IMR-90 (cell line): ENCODE data around the gene NIPA2. TPM values are rescaled to one million over a fixed set of nuclear protein-coding genes. Genes with fewer than 3 reads are reported as not detected.

Experiments used
- ATAC-seq: fragments of 200-7000 bp; cut with Tn5 transposase; 2 replicates; pipeline ENCODE4 v1.9.1; 2020; ENCODE audit warnings: low read depth, mild to moderate bottlenecking, moderate library complexity
- BruUV-seq: library from RNA; stranded (reverse); fragments of 400-500 nt; replicated peaks from 2 replicates; lab custom pipeline; 2021; lab: Mats Ljungman, UMichigan
- CTCF ChIA-PET: fragments of 300-600 bp; formaldehyde crosslinking; extraction: SDS; loops from one replicate; lab custom pipeline; 2021; ENCODE audit warnings: antibody characterized with exemption; lab: Yijun Ruan, JAX
- POLR2A ChIA-PET: fragments of 300-600 bp; sonication (Branson Sonifier 250); formaldehyde crosslinking; loops from one replicate; lab custom pipeline; 2022; ENCODE audit warnings: antibody characterized with exemption; ENCODE audit not compliant: unreplicated experiment; lab: Charles Lee
- DNase-seq: peaks from one replicate; pipeline ENCODE4 v3.0.0; 2013
- H2AFZ ChIP-seq: replicated peaks from 2 replicates; pipeline ENCODE3; 2013; ENCODE audit warnings: low read length, mild to moderate bottlenecking; ENCODE audit not compliant: poor library complexity
- H2AK5ac ChIP-seq: 2 replicates; pipeline ENCODE4 v1.6.1; 2013; ENCODE audit warnings: low read depth, low read length, inconsistent platforms
- H2AK9ac ChIP-seq: replicated peaks from 2 replicates; pipeline ENCODE3; 2013; ENCODE audit warnings: mild to moderate bottlenecking, low read depth, low read length, moderate library complexity; ENCODE audit not compliant: poor library complexity
- H2BK120ac ChIP-seq: 2 replicates; pipeline ENCODE4 v1.6.1; 2013; ENCODE audit warnings: low read depth, low read length, inconsistent platforms
- H2BK15ac ChIP-seq: 3 replicates; pipeline ENCODE4 v1.6.1; 2013; ENCODE audit warnings: low read depth, low read length, inconsistent platforms
- H2BK20ac ChIP-seq: 2 replicates; pipeline ENCODE4 v1.6.1; 2013; ENCODE audit warnings: low read depth, mild to moderate bottlenecking, inconsistent platforms, low read length, moderate library complexity
- H2BK5ac ChIP-seq: 2 replicates; pipeline ENCODE4 v1.6.1; 2013; ENCODE audit warnings: mild to moderate bottlenecking, low read depth, low read length, inconsistent platforms; ENCODE audit not compliant: poor library complexity, severe bottlenecking
- H3K14ac ChIP-seq: replicated peaks from 2 replicates; pipeline ENCODE4 v1.6.1; 2013; ENCODE audit warnings: low read depth, low read length, inconsistent platforms
- H3K18ac ChIP-seq: 2 replicates; pipeline ENCODE4 v1.6.1; 2013; ENCODE audit warnings: low read depth, low read length, control low read depth
- H3K23ac ChIP-seq: 2 replicates; pipeline ENCODE4 v1.6.1; 2013; ENCODE audit warnings: low read depth, low read length, inconsistent platforms
- H3K27ac ChIP-seq: 2 replicates; pipeline ENCODE4 v1.5.1; 2013; ENCODE audit warnings: mild to moderate bottlenecking, control low read depth, low read length; ENCODE audit not compliant: insufficient read depth
- H3K27me3 ChIP-seq: 2 replicates; pipeline ENCODE4 v1.6.1; 2013; ENCODE audit warnings: low read length; ENCODE audit not compliant: control insufficient read depth, insufficient read depth
- H3K36me3 ChIP-seq: 2 replicates; pipeline ENCODE4 v1.6.1; 2013; ENCODE audit warnings: low read length, mixed read lengths; ENCODE audit not compliant: control insufficient read depth, insufficient read depth
- H3K4ac ChIP-seq: 2 replicates; pipeline ENCODE4 v1.6.1; 2013; ENCODE audit warnings: low read depth, low read length, inconsistent platforms
- H3K4me1 ChIP-seq: 2 replicates; pipeline ENCODE4 v1.6.1; 2013; ENCODE audit warnings: low read length, mixed read lengths; ENCODE audit not compliant: control insufficient read depth, insufficient read depth
- H3K4me2 ChIP-seq: 2 replicates; pipeline ENCODE4 v1.6.1; 2013; ENCODE audit warnings: low read depth, mild to moderate bottlenecking, control low read depth, low read length, moderate library complexity
- H3K4me3 ChIP-seq: 2 replicates; pipeline ENCODE4 v1.5.1; 2013; ENCODE audit warnings: low read depth, mild to moderate bottlenecking, control low read depth, low read length, moderate library complexity; ENCODE audit not compliant: insufficient read depth
- H3K56ac ChIP-seq: 2 replicates; pipeline ENCODE4 v1.6.1; 2013; ENCODE audit warnings: low read length, inconsistent platforms; ENCODE audit not compliant: insufficient read depth; ENCODE audit errors: extremely low read depth
- H3K79me1 ChIP-seq, 2 experiments: 2 replicates each; pipeline ENCODE4 v1.6.1; 2013; ENCODE audit warnings: low read length in 2 of 2, inconsistent platforms in 1 of 2, low read depth in 1 of 2
- H3K9ac ChIP-seq: 2 replicates; pipeline ENCODE4 v1.6.1; 2013; ENCODE audit warnings: low read depth, low read length, control low read depth
- H3K9me1 ChIP-seq: 2 replicates; pipeline ENCODE4 v1.6.1; 2013; ENCODE audit warnings: low read length, inconsistent platforms; ENCODE audit not compliant: insufficient read depth
- H3K9me3 ChIP-seq: 2 replicates; pipeline ENCODE4 v1.6.1; 2013; ENCODE audit warnings: low read length; ENCODE audit not compliant: control insufficient read depth, insufficient read depth
- H4K20me1 ChIP-seq: 2 replicates; pipeline ENCODE4 v1.6.1; 2013; ENCODE audit warnings: low read length, inconsistent platforms; ENCODE audit not compliant: insufficient read depth
- H4K5ac ChIP-seq: 2 replicates; pipeline ENCODE4 v1.6.1; 2013; ENCODE audit warnings: mild to moderate bottlenecking, low read depth, low read length, control low read depth
- H4K8ac ChIP-seq, 2 experiments: 2 replicates each; pipeline ENCODE4 v1.6.1; 2013; ENCODE audit warnings: low read depth in 2 of 2, low read length in 2 of 2, control low read depth in 1 of 2, inconsistent platforms in 1 of 2
- H4K91ac ChIP-seq: 2 replicates; pipeline ENCODE4 v1.6.1; 2013; ENCODE audit warnings: low read depth, low read length, inconsistent platforms; ENCODE audit not compliant: insufficient read depth
- BHLHE40 ChIP-seq: fragments of 150-350 bp; IDR thresholded peaks from 2 replicates; pipeline ENCODE4 v1.6.1; 2016; ENCODE audit warnings: mild to moderate bottlenecking, low read depth, low read length
- CEBPB ChIP-seq: IDR thresholded peaks from 2 replicates; pipeline ENCODE4 v1.6.1; 2012; ENCODE audit warnings: low read depth, low read length, improper control_type of control experiment
- FOS ChIP-seq: fragments of 150-350 bp; IDR thresholded peaks from 2 replicates; pipeline ENCODE4 v1.6.1; 2016; ENCODE audit warnings: low read depth, low read length
- MAFK ChIP-seq: IDR thresholded peaks from 2 replicates; pipeline ENCODE4 v1.6.1; 2012; ENCODE audit warnings: low read depth, low read length, improper control_type of control experiment
- MAZ ChIP-seq: IDR thresholded peaks from 2 replicates; pipeline ENCODE4 v1.6.1; 2012; ENCODE audit warnings: low read depth, mild to moderate bottlenecking, low read length, improper control_type of control experiment, moderate library complexity, borderline replicate concordance
- MXI1 ChIP-seq: IDR thresholded peaks from 2 replicates; pipeline ENCODE4 v1.6.1; 2012; ENCODE audit warnings: low read depth, mild to moderate bottlenecking, low read length, moderate library complexity, borderline replicate concordance
- NFE2L2 ChIP-seq: fragments of 150-350 bp; IDR thresholded peaks from 2 replicates; pipeline ENCODE4 v1.6.1; 2016; ENCODE audit warnings: low read depth, mild to moderate bottlenecking, low read length
- POLR2A ChIP-seq: IDR thresholded peaks from 2 replicates; pipeline ENCODE4 v1.6.1; 2012; ENCODE audit warnings: mild to moderate bottlenecking, low read depth, low read length
- RAD21 ChIP-seq: IDR thresholded peaks from 2 replicates; pipeline ENCODE4 v1.6.1; 2012; ENCODE audit warnings: low read length, improper control_type of control experiment
- RFX5 ChIP-seq: IDR thresholded peaks from 2 replicates; pipeline ENCODE4 v1.8.0; 2012; ENCODE audit warnings: low read depth, mild to moderate bottlenecking, low read length, moderate library complexity
- SMC3 ChIP-seq: fragments of 150-350 bp; IDR thresholded peaks from 2 replicates; pipeline ENCODE4 v1.6.1; 2016; ENCODE audit warnings: low read depth, mild to moderate bottlenecking, antibody characterized with exemption, low read length, moderate library complexity
- WGBS, 2 experiments: methylation state at CpG; one replicate each; pipeline versions ENCODE4 v1.1.5 to v1.1.7; 2013; ENCODE audit warnings: missing lambda C conversion rate in 2 of 2; ENCODE audit not compliant: insufficient read length in 1 of 2; ENCODE audit errors: extremely low coverage in 2 of 2; 5-methylcytosine and 5-hydroxymethylcytosine counted together
- dilution Hi-C: fragments of 300-500 bp; cut with HindIII; formaldehyde crosslinking; loops from one replicate; pipeline ENCODE4 v1.14.3; 2018; ENCODE audit warnings: low sequenced_read_pairs; ENCODE audit not compliant: unreplicated experiment
- in situ Hi-C: fragments of 300-500 bp; cut with MboI; formaldehyde crosslinking; loops from 3 replicates; pipeline ENCODE4 v1.14.3; 2019; ENCODE audit warnings: low sequenced_read_pairs, inconsistent platforms, mixed read lengths
- intact Hi-C: fragments of 100-400 bp; cut with micrococcal nuclease; formaldehyde crosslinking; loops from 2 replicates; pipeline ENCODE4 v1.10.0; 2022
- polyA plus RNA-seq, 3 experiments: library from polyadenylated mRNA; depleted of rRNA; stranded (reverse); fragments of >200 nt; gene quantifications; 2 replicates each; pipeline ENCODE4 v1.2.3, GENCODE V29; 2012; ENCODE audit warnings: low replicate concordance in 1 of 3
- total RNA-seq: library from RNA; depleted of rRNA; stranded (reverse); fragments of >200 nt; gene quantifications from 2 replicates; pipeline ENCODE4 v1.2.3, GENCODE V29; 2012
- TF ChIP-seq, protein P1 (sequence below): fragments of 150-350 bp; IDR thresholded peaks from 2 replicates; pipeline ENCODE4 v1.6.1; 2016; ENCODE audit warnings: low read depth, mild to moderate bottlenecking, low read length, moderate library complexity, borderline replicate concordance
- TF ChIP-seq, protein P2 (sequence below): conservative IDR thresholded peaks from 2 replicates; pipeline ENCODE4 v1.5.1; 2012; ENCODE audit warnings: mild to moderate bottlenecking, low read depth, low read length, improper control_type of control experiment

Gene NIPA2
- total and polyA plus RNA-seq, 2 of the 4 experiments (the other 2 are of a cell fraction) = 33.0 to 38.0 TPM

DNA sequence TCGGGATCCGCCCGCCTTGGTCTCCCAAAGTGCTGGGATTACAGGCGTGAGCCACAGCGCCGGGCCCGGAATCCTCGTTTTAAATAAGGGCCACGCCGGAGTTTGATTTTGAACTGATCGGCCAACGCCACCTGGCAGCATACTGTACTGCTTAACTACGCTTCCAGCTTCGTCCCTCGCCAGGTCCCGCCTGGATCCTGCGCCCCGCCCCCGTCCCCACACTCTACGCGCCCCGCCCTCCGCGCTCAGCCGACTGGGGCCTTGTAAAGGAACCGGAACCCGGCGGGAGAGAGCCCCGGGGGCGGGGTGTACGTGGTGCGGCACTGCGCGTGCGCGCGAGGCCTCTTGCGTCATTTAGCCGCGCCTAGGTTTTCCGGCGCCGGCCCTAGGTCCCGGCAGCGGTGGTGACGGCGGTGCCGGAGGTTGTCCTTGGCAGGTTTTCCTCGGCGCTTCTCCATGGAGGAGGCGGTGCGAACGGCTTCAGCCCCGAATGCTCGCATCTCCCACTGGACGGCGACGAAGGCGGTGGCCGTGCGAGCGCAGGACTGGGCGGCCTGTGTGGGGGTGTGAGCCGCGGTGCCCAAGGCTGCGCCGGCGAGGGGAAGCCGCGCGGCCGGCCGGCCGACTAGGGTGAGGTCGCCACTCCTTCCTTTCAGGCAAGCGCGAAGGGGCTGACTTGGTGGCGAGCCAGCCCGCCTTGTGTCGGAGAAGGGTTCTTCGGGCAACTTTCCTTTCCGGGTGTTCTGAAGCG is at the start of gene NIPA2 (continued):
- no peak for TF ChIP-seq RFX5
- peak; percentile 92; the same call in 1 of the 2 replicates for TF ChIP-seq MAZ
- peak; percentile 32; the same call in 1 of the 2 replicates for TF ChIP-seq MXI1
- TF ChIP-seq RAD21 = no peak; the same call in 1 of the 2 replicates
- no peak; the same call in 1 of the 2 replicates for TF ChIP-seq BHLHE40
- TF ChIP-seq POLR2A = peak; percentile 86

DNA sequence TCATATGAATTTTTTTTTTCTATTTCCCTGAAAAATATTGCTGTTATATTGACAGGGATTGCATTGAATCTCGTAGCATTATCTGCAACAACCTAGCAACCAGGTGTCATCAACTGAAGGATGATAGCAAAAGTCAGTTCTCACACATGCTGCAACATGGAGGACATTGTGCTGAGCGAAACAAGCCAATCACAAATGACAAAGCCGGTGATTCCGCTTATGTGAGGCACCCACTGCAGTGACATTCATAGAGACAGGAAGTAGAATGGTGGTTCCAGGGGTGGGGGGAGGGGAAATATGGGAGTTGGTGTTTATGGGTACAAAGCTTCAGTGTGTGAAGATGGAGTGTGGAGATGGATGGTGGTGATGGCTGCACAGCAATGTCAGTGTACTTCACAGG is 44.4 kb upstream of the NIPA2 start:
- H3K4me3 ChIP-seq = no peak overlapping the region
- H3K27me3 ChIP-seq = no peaks in the 10 kb centered on the region
- no peak overlapping the region for H3K56ac ChIP-seq
- no peak overlapping the region for H3K27ac ChIP-seq
- no TSS peak for BruUV-seq
- no peak overlapping the region for H3K4ac ChIP-seq
- no peak overlapping the region for H4K8ac ChIP-seq
- H3K4me1 ChIP-seq = no peaks in the 10 kb centered on the region
- no peak overlapping the region for H2BK5ac ChIP-seq
- no peak overlapping the region for H2AFZ ChIP-seq
- ChIA-PET POLR2A (no interaction called here), CTCF (no interaction called here)
- no peak overlapping the region for H3K14ac ChIP-seq
- in situ Hi-C loops (loop anchor here (5.0 kb wide), 1 partner anchor 38 kb away; no protein-coding TSS in a partner anchor), intact Hi-C loops (no loop called here), dilution Hi-C loops (no loop called here)
- no peaks in the 10 kb centered on the region for H4K20me1 ChIP-seq
- H2AK5ac ChIP-seq = no peak overlapping the region
- H3K9ac ChIP-seq = no peak overlapping the region
- H4K5ac ChIP-seq = no peak overlapping the region
- no peak for DNase-seq
- peaks cover 10% of the 10 kb centered on the region; the same call in 1 of the 2 replicates for H3K9me1 ChIP-seq
- no peak for ATAC-seq
- 0 out of 2 replicates have a peak, but pooled peaks cover 3% of the 10 kb centered on the region for H3K36me3 ChIP-seq
- no peak overlapping the region for H2BK15ac ChIP-seq
- no peak overlapping the region for H3K18ac ChIP-seq
- H2BK120ac ChIP-seq = no peak overlapping the region
- peaks cover 14 to 21% of the 10 kb centered on the region in 2 experiments; a peak in 3 of 4 replicates for H3K79me1 ChIP-seq
- H2BK20ac ChIP-seq = no peak overlapping the region
- H2AK9ac ChIP-seq = no peak overlapping the region
- H3K9me3 ChIP-seq = peaks cover 4% of the 10 kb centered on the region
- H3K4me2 ChIP-seq = no peak overlapping the region
- H3K23ac ChIP-seq = no peak overlapping the region
- no peak overlapping the region for H4K91ac ChIP-seq
- 60% methylated on average over 1 of the region's 4 CpGs; no CpG with 5 or more reads in 1 of the 2 experiments for WGBS, 2 experiments
- TF ChIP-seq NFE2L2 (no peak), MAZ (no peak), MXI1 (no peak), BHLHE40 (no peak), RFX5 (no peak), RAD21 (no peak), CEBPB (no peak), MAFK (no peak), FOS (no peak), SMC3 (no peak)
- TF ChIP-seq, protein P1, sequence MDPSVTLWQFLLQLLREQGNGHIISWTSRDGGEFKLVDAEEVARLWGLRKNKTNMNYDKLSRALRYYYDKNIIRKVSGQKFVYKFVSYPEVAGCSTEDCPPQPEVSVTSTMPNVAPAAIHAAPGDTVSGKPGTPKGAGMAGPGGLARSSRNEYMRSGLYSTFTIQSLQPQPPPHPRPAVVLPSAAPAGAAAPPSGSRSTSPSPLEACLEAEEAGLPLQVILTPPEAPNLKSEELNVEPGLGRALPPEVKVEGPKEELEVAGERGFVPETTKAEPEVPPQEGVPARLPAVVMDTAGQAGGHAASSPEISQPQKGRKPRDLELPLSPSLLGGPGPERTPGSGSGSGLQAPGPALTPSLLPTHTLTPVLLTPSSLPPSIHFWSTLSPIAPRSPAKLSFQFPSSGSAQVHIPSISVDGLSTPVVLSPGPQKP = no peak
- TF ChIP-seq, protein P2, sequence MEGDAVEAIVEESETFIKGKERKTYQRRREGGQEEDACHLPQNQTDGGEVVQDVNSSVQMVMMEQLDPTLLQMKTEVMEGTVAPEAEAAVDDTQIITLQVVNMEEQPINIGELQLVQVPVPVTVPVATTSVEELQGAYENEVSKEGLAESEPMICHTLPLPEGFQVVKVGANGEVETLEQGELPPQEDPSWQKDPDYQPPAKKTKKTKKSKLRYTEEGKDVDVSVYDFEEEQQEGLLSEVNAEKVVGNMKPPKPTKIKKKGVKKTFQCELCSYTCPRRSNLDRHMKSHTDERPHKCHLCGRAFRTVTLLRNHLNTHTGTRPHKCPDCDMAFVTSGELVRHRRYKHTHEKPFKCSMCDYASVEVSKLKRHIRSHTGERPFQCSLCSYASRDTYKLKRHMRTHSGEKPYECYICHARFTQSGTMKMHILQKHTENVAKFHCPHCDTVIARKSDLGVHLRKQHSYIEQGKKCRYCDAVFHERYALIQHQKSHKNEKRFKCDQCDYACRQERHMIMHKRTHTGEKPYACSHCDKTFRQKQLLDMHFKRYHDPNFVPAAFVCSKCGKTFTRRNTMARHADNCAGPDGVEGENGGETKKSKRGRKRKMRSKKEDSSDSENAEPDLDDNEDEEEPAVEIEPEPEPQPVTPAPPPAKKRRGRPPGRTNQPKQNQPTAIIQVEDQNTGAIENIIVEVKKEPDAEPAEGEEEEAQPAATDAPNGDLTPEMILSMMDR = no peak
